H1 (cell line): ENCODE results near the gene JOSD2. TPM values are rescaled to one million over a fixed set of nuclear protein-coding genes. Genes with fewer than 3 reads are reported as not detected.

Experiments used
- CTCF ChIA-PET: fragments of 300-600 bp; sonication (Branson Sonifier 250); formaldehyde crosslinking; loops from one replicate; lab custom pipeline; 2021; ENCODE audit not compliant: partially characterized antibody; lab: Charles Lee
- POLR2A ChIA-PET: fragments of 300-600 bp; sonication (Branson Sonifier 250); formaldehyde crosslinking; loops from one replicate; lab custom pipeline; 2021; ENCODE audit warnings: inconsistent platforms; ENCODE audit not compliant: partially characterized antibody; lab: Charles Lee
- DNase-seq, 2 experiments: peaks; one replicate each; pipeline versions ENCODE4 v3.0.0 to v3.0.0-alpha.2; 2010 to 2022; ENCODE audit warnings: low spot score in 2 of 2, low read depth in 1 of 2, mixed read lengths in 1 of 2
- FAIRE-seq: peaks from 2 replicates; lab custom pipeline; 2011; peaks lifted over from hg19 to GRCh38; lab: Jason Lieb, UNC
- H2AFZ ChIP-seq: 2 replicates; pipeline ENCODE4 v1.8.1; 2012; ENCODE audit warnings: low read length, inconsistent platforms
- H2AK5ac ChIP-seq: 2 replicates; pipeline ENCODE4 v1.6.1; 2013; ENCODE audit warnings: low read depth, low read length
- H2BK120ac ChIP-seq: replicated peaks from 2 replicates; pipeline ENCODE3; 2013; ENCODE audit warnings: low read depth, low read length, inconsistent platforms
- H2BK12ac ChIP-seq: 2 replicates; pipeline ENCODE4 v1.6.1; 2013; ENCODE audit warnings: low read depth, low read length
- H2BK15ac ChIP-seq: 2 replicates; pipeline ENCODE4 v1.6.1; 2013; ENCODE audit warnings: low read length
- H2BK20ac ChIP-seq: 2 replicates; pipeline ENCODE4 v1.6.1; 2013; ENCODE audit warnings: low read length
- H2BK5ac ChIP-seq: 2 replicates; pipeline ENCODE4 v1.6.1; 2013; ENCODE audit warnings: low read depth, low read length
- H3K14ac ChIP-seq: 2 replicates; pipeline ENCODE4 v1.6.1; 2013; ENCODE audit warnings: inconsistent platforms; ENCODE audit not compliant: insufficient read length
- H3K18ac ChIP-seq: 2 replicates; pipeline ENCODE4 v1.6.1; 2013; ENCODE audit warnings: low read length; ENCODE audit errors: extremely low read depth
- H3K23ac ChIP-seq: 2 replicates; pipeline ENCODE4 v1.6.1; 2013; ENCODE audit warnings: inconsistent platforms; ENCODE audit not compliant: insufficient read length
- H3K23me2 ChIP-seq: 2 replicates; pipeline ENCODE4 v1.6.1; 2013; ENCODE audit warnings: low read depth, low read length
- H3K27ac ChIP-seq: 2 replicates; pipeline ENCODE4 v1.6.1; 2011; ENCODE audit warnings: low read depth, low read length, inconsistent platforms
- H3K27me3 ChIP-seq, 4 experiments: replicated peaks in 1 of 4; 1 replicate in 1 of 4; 2 replicates in 3 of 4; pipeline versions ENCODE4 v1.6.1 to v1.8.1; 2011 to 2013; ENCODE audit warnings: low read length in 3 of 4, mild to moderate bottlenecking in 3 of 4, inconsistent platforms in 2 of 4, mixed read lengths in 2 of 4, moderate library complexity in 1 of 4; ENCODE audit not compliant: control insufficient read depth in 3 of 4, insufficient read depth in 3 of 4; ENCODE audit errors: extremely low read depth in 1 of 4
- H3K36me3 ChIP-seq, 4 experiments: 2 replicates each; pipeline versions ENCODE4 v1.6.1 to v1.8.1; 2011 to 2013; ENCODE audit warnings: mild to moderate bottlenecking in 4 of 4, low read length in 3 of 4, moderate library complexity in 2 of 4, control low read depth in 1 of 4, inconsistent platforms in 1 of 4; ENCODE audit not compliant: insufficient read depth in 4 of 4, control insufficient read depth in 2 of 4
- H3K4ac ChIP-seq: replicated peaks from 2 replicates; pipeline ENCODE3; 2013; ENCODE audit warnings: low read length, low read depth, mixed read lengths, inconsistent platforms; ENCODE audit not compliant: insufficient read length
- H3K4me1 ChIP-seq, 4 experiments: replicated peaks in 1 of 4; 1 replicate in 1 of 4; 2 replicates in 3 of 4; pipeline versions ENCODE4 v1.6.1 to v1.8.1; 2011 to 2013; ENCODE audit warnings: low read length in 3 of 4, inconsistent platforms in 2 of 4, mixed read lengths in 1 of 4; ENCODE audit not compliant: insufficient read depth in 4 of 4, control insufficient read depth in 3 of 4
- H3K4me2 ChIP-seq, 2 experiments: 2 replicates each; pipeline versions ENCODE4 v1.6.1 to v1.8.1; 2011 to 2013; ENCODE audit warnings: low read depth in 2 of 2, low read length in 2 of 2, control low read depth in 1 of 2, inconsistent platforms in 1 of 2, mild to moderate bottlenecking in 1 of 2; ENCODE audit not compliant: insufficient read depth in 1 of 2
- H3K4me3 ChIP-seq, 4 experiments: fragments of 200-600, 300-600 bp in 1 of 4; sonication (generic), shearing (Covaris generic), sonication (Bioruptor Twin) in 1 of 4; 2 replicates each; pipeline versions ENCODE4 v1.5.1 to v1.8.1; 2011 to 2016; ENCODE audit warnings: low read length in 4 of 4, low read depth in 3 of 4, control low read depth in 2 of 4, inconsistent platforms in 2 of 4, mild to moderate bottlenecking in 2 of 4, mixed read lengths in 1 of 4, moderate library complexity in 1 of 4; ENCODE audit not compliant: insufficient read depth in 2 of 4; ENCODE audit errors: extremely low read depth in 1 of 4
- H3K56ac ChIP-seq: replicated peaks from 2 replicates; pipeline ENCODE3; 2013; ENCODE audit warnings: low read depth, mild to moderate bottlenecking, mixed read lengths, low read length, inconsistent platforms; ENCODE audit not compliant: insufficient read length
- H3K79me1 ChIP-seq: 2 replicates; pipeline ENCODE4 v1.6.1; 2013; ENCODE audit warnings: low read depth, low read length, control low read depth
- H3K79me2 ChIP-seq, 2 experiments: 2 replicates each; pipeline versions ENCODE4 v1.6.1 to v1.8.1; 2012 to 2013; ENCODE audit warnings: low read length in 2 of 2, mild to moderate bottlenecking in 2 of 2, inconsistent platforms in 1 of 2; ENCODE audit not compliant: insufficient read depth in 2 of 2, control insufficient read depth in 1 of 2
- H3K9ac ChIP-seq, 4 experiments: replicated peaks in 1 of 4; 1 replicate in 1 of 4; 2 replicates in 3 of 4; pipeline versions ENCODE4 v1.6.1 to v1.8.1; 2011 to 2013; ENCODE audit warnings: low read depth in 3 of 4, low read length in 3 of 4, control low read depth in 2 of 4, mild to moderate bottlenecking in 2 of 4, moderate library complexity in 2 of 4, inconsistent platforms in 1 of 4; ENCODE audit errors: extremely low read depth in 1 of 4
- H3K9me3 ChIP-seq, 2 experiments: 2 replicates each; pipeline versions ENCODE4 v1.6.1 to v1.8.1; 2012 to 2013; ENCODE audit warnings: mild to moderate bottlenecking in 2 of 2, moderate library complexity in 2 of 2, control low read depth in 1 of 2, inconsistent platforms in 1 of 2, low read depth in 1 of 2, low read length in 1 of 2, mixed read lengths in 1 of 2; ENCODE audit not compliant: insufficient read depth in 2 of 2
- H4K20me1 ChIP-seq, 2 experiments: replicated peaks in 1 of 2; 2 replicates each; pipeline versions ENCODE3 to v1.8.1; 2011 to 2013; ENCODE audit warnings: inconsistent platforms in 2 of 2, low read length in 2 of 2, mild to moderate bottlenecking in 1 of 2; ENCODE audit not compliant: insufficient read depth in 2 of 2, control insufficient read depth in 1 of 2
- H4K5ac ChIP-seq: 2 replicates; pipeline ENCODE4 v1.6.1; 2013; ENCODE audit warnings: low read length, low read depth, mixed read lengths, inconsistent platforms; ENCODE audit not compliant: insufficient read length
- H4K8ac ChIP-seq: 2 replicates; pipeline ENCODE4 v1.8.0; 2013; ENCODE audit warnings: mild to moderate bottlenecking, moderate library complexity, low read length, inconsistent platforms; ENCODE audit not compliant: insufficient read depth; ENCODE audit errors: extremely low read depth
- H4K91ac ChIP-seq: replicated peaks from 2 replicates; pipeline ENCODE3; 2013; ENCODE audit warnings: low read length, mixed read lengths, inconsistent platforms; ENCODE audit not compliant: insufficient read length
- ATF2 ChIP-seq: IDR thresholded peaks from 2 replicates; pipeline ENCODE4 v1.6.1; 2012; ENCODE audit warnings: low read length, inconsistent platforms
- GABPA ChIP-seq: IDR thresholded peaks from 2 replicates; pipeline ENCODE4 v1.6.1; 2011; ENCODE audit warnings: mild to moderate bottlenecking, low read length, moderate library complexity, borderline replicate concordance; ENCODE audit not compliant: insufficient read depth
- ZNF274 ChIP-seq: IDR thresholded peaks from 2 replicates; pipeline ENCODE4 v1.7.0; 2012; ENCODE audit warnings: low read length, borderline replicate concordance; ENCODE audit errors: extremely low read depth
- WGBS, 2 experiments: shearing (Covaris generic) in 1 of 2; methylation state at CpG; one replicate each; pipeline versions ENCODE4 v1.1.6 to v1.1.7; 2013 to 2015; ENCODE audit warnings: low lambda C conversion rate in 2 of 2, mixed read lengths in 2 of 2, inconsistent platforms in 1 of 2, low coverage in 1 of 2, missing lambda C conversion rate in 1 of 2; ENCODE audit not compliant: insufficient replicate concordance in 2 of 2, insufficient coverage in 1 of 2, insufficient read length in 1 of 2; ENCODE audit errors: extremely low coverage in 1 of 2, missing lambda C conversion rate in 1 of 2; 5-methylcytosine and 5-hydroxymethylcytosine counted together
- polyA plus RNA-seq, 7 experiments: library from polyadenylated mRNA; depleted of rRNA in 3 of 7; stranded (reverse) in 5 of 7; unstranded in 2 of 7; fragments of >200 nt in 5 of 7; fragments of 200-250 nt in 2 of 7; gene quantifications; 1 replicate in 5 of 7; 2 replicates in 1 of 7; 4 replicates in 1 of 7; pipeline versions ENCODE4 v1.2.1 to v1.2.3, GENCODE V29; 2011 to 2013; ENCODE audit warnings: missing spikeins in 2 of 7, mixed read lengths in 2 of 7
- total RNA-seq: library from RNA; stranded (reverse); fragmentation: NEBNext Ultra II Directional; extraction: Animal tissue kit (Norgen Biotek cat#: 25700); gene quantifications from 2 replicates; pipeline ENCODE4 v1.2.1, GENCODE V29; 2021

JOSD2 gene
- total and polyA plus RNA-seq, 2 of the 8 experiments (the other 6 are each of a cell fraction or from before 2014, with no cell fraction given) = 1.9 to 6.6 TPM

- no peak for DNase-seq
- H4K20me1 ChIP-seq = peaks cover 3 to 19% of the 10 kb centered on the region in 2 experiments
- FAIRE-seq = no peak
- ChIA-PET POLR2A (interaction anchor here (1.0 to 1.2 kb wide), 2 partner anchors 14 to 21 kb away, joined by 3 read pairs; no protein-coding TSS in a partner anchor), CTCF (interaction anchor here (0.6 to 1.0 kb wide), 3 partner anchors 9 to 76 kb away, joined by 3 read pairs; no protein-coding TSS in a partner anchor)
- H3K23me2 ChIP-seq = peaks cover 9% of the 10 kb centered on the region
- H2AFZ ChIP-seq = no peak overlapping the region
- peaks cover 0 to 22% (median 6%) of the 10 kb centered on the region in 4 experiments; a peak in 6 of 7 replicates for H3K4me1 ChIP-seq
- H3K27ac ChIP-seq = no peak overlapping the region
- H2BK5ac ChIP-seq = no peak overlapping the region; the same call in 1 of the 2 replicates
- H3K14ac ChIP-seq = no peak overlapping the region
- no peak overlapping the region for H3K23ac ChIP-seq
- WGBS, 2 experiments = 61% methylated on average over 5 of the region's 8 CpGs; no CpG with 5 or more reads in 1 of the 2 experiments
- no peak overlapping the region for H3K4ac ChIP-seq
- no peak overlapping the region for H2BK20ac ChIP-seq
- H4K91ac ChIP-seq = no peak overlapping the region
- no peak overlapping the region for H4K8ac ChIP-seq
- H3K79me1 ChIP-seq = no peaks in the 10 kb centered on the region
- 0 out of 2 replicates have a peak overlapping the region, but pooled peaks have one; percentile 44 for H2AK5ac ChIP-seq
- no peaks in the 10 kb centered on the region for H3K9me3 ChIP-seq
- peak overlapping the region in 2 of 4 experiments; percentile 48 to 78; a peak in 3 of 8 replicates for H3K4me3 ChIP-seq
- TF ChIP-seq GABPA = no peak
- TF ChIP-seq ATF2 = no peak
- no peak for TF ChIP-seq ZNF274
- no peaks in the 10 kb centered on the region; a peak in 1 of 4 replicates for H3K79me2 ChIP-seq
- no peak overlapping the region for H3K9ac ChIP-seq
- H4K5ac ChIP-seq = no peak overlapping the region
- H3K27me3 ChIP-seq = peaks cover 0 to 38% (median 23%) of the 10 kb centered on the region in 4 experiments; a peak in 6 of 7 replicates
- no peak overlapping the region for H3K56ac ChIP-seq
- H2BK12ac ChIP-seq = peak overlapping the region; percentile 72; the same call in 1 of the 2 replicates
- no peaks in the 10 kb centered on the region for H3K36me3 ChIP-seq
- no peak overlapping the region for H2BK120ac ChIP-seq
- H2BK15ac ChIP-seq = no peak overlapping the region
- no peak overlapping the region for H3K18ac ChIP-seq
- peak overlapping the region; percentile 74 to 94 for H3K4me2 ChIP-seq
Measured at GRCh38 chr19:50550594-50550966, 39.6 kb upstream of the JOSD2 start.
